NCI-H2029 treated with DMSO at 0.1 percent for 48 hours (cell line): ENCODE measurements around the gene BBC3.

Experiments
- DNase-seq: peaks from one replicate; lab custom pipeline; 2025; lab: John Stamatoyannopoulos, UW

BBC3 gene

GRCh38 chr19:47188507-47189033 lies 42.4 kb downstream of the BBC3 start:
- DNase-seq: no peak

GRCh38 chr19:47187797-47188196 lies 43.2 kb downstream of the BBC3 start:
- no peak for DNase-seq

- DNase-seq: no peak
Observed at GRCh38 chr19:47187335-47187655, 43.7 kb downstream of the BBC3 start.

- DNase-seq: no peak
Observed at GRCh38 chr19:47186446-47187334, 44.3 kb downstream of the BBC3 start.

GRCh38 chr19:47183601-47184000 lies 47.4 kb downstream of the BBC3 start:
- no peak for DNase-seq

- DNase-seq: no peak
Observed at GRCh38 chr19:47179653-47180310, 51.2 kb downstream of the BBC3 start.

- no peak for DNase-seq
Observed at GRCh38 chr19:47176627-47177090, 54.3 kb downstream of the BBC3 start.

GRCh38 chr19:47176071-47176626 lies 54.9 kb downstream of the BBC3 start:
- no peak for DNase-seq

- no peak for DNase-seq
Observed at GRCh38 chr19:47172666-47173455, 58.1 kb downstream of the BBC3 start.
